ENCODE data around the gene UTS2R.
"Not testable (repeated sequence)": the region's sequence is repeated elsewhere in the genome, so short reads cannot be mapped to it uniquely, and the experiment has no call there.

UTS2R gene

GRCh38 chr17:82376042-82376730 is 4.6 kb downstream of the UTS2R start:
- DNase-seq: no peak

DNA sequence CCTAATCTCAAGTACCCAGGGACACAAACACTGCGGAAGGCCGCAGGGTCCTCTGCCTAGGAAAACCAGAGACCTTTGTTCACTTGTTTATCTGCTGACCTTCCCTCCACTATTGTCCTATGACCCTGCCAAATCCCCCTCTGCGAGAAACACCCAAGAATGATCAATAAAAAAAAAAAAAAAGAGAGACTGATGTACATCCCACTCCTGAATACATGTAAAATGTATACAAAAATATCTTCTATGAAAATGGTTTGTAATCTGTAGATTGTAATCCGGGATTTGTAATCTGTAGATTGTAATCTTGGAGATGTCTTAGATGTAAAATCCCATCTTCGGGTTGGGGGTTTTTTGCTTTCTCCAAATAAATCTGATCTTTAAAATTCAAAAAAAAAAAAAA is 5.7 kb downstream of the UTS2R start:
- not testable (repeated sequence) for DNase-seq

DNA sequence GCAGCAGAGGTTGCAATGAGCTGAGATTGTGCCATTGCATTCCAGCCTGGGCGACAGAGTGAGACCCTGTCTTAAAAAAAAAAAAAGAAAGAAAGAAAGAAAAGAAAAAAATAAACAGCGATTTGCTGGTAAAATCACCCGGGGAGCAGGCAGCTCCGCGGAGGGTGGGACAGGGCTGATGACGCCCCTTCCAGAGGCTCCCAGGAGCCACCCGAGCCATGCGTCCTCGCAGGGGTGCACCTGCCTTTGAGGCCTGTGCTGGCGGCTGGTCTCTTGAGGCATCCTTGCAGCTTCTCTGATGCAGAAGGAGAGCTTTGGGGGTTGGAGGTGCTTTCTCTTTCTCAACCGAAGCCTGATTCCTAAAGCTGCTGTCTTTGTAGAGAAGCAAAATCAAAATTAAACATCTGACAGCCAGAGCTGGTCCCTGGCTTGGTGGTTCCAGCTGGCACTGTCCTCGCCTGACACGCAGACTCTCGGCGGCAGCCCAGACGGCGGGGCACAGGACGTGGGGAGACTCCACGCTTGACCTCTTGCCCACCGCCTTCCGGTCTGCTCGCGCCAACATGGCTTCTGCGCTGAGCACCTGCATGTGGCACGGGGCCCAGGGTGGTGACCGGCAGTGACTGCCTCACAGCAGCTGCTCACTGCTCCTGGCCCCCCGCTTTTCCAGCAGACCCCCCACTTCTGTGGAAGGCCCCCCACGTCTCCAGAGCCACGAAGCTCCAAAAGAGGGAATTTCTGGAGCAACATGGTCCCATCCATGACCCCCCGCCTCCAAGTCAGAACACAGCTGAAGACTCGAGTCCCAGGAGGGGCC is 6.6 kb downstream of the UTS2R start:
- DNase-seq: no peak

- DNase-seq: no peak
Observed at GRCh38 chr17:82378741-82379021, 7.1 kb downstream of the UTS2R start.

DNA sequence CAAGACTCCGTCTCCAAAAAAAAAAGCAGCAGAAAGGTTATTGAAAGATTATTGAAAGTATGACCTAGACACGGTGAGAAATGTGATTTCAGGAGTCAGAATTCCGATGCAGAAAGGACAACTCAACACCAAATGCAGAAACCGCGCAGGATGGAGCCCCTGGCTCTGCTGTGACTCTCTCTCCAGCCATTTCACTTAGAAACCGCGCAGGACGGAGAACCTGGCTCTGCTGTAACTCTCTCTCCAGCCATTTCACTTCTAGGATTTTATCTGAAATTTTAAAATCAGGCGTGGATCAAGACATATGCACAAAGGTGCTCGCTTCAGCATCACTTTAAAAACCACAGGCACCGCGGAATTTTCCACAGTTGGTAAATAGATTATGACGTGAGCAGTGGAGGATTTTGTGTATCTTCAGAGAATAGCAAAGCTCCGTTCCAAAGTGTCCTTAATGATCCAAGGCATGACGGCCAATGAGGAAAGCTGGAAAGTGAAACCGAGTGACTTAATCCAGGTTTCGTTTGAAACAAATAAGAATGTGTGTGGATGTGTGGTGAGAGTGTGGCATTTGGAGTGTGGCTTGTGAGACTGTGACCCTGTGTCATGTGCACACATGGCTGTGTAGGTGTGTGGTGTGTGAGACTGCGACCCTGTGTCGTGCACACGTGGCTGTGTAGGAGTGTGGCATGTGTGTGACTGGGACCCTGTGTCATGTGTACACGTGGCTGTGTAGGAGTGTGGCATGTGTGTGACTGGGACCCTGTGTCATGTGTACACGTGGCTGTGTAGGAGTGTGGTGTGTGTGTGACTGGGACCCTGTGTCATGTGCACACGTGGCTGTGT is 9.5 kb downstream of the UTS2R start:
- no peak for DNase-seq

- not testable (repeated sequence) for DNase-seq
Observed at GRCh38 chr17:82381703-82382009, 10.1 kb downstream of the UTS2R start.

GRCh38 chr17:82382220-82382932 is 10.8 kb downstream of the UTS2R start:
- not testable (repeated sequence) for DNase-seq

GRCh38 chr17:82382933-82383255 is 11.3 kb downstream of the UTS2R start:
- DNase-seq: no peak

GRCh38 chr17:82383411-82383810 is 11.8 kb downstream of the UTS2R start:
- no peak for DNase-seq

DNA sequence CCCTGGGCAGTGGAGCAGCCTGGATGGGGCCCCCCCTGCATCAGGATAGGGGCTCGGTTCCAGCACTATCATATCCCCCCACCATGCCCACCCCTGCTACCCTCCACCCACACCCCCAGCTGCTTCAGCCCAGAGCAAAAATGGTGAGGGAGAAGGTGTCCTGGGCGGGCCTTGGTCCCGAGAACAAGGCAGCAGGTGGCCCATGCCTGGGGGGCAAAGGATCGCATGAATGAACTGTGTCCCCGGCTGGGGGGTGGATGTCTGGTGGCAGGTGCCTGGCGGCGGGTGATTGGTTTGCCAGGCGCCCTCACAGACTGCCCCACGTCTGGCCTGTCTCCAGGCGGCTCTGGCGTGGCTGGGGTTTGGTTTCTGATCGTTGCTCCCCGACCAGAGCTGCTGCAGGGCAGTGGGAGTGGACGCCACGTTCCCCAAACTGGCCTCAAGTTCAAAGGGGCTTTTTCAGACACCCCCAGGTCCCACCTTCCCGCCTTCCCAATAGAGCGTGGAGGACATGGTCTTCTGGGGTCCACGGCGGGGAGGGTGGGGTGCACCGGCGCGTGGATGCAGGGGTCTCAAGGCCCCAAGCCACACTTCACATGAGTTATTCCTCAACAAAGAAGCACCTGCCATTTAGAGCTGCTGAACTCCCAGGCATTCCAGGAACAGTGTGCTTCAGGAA is 12.6 kb downstream of the UTS2R start:
- DNase-seq: no peak

- DNase-seq: no peak
Observed at GRCh38 chr17:82384730-82385481, 13.3 kb downstream of the UTS2R start.

DNA sequence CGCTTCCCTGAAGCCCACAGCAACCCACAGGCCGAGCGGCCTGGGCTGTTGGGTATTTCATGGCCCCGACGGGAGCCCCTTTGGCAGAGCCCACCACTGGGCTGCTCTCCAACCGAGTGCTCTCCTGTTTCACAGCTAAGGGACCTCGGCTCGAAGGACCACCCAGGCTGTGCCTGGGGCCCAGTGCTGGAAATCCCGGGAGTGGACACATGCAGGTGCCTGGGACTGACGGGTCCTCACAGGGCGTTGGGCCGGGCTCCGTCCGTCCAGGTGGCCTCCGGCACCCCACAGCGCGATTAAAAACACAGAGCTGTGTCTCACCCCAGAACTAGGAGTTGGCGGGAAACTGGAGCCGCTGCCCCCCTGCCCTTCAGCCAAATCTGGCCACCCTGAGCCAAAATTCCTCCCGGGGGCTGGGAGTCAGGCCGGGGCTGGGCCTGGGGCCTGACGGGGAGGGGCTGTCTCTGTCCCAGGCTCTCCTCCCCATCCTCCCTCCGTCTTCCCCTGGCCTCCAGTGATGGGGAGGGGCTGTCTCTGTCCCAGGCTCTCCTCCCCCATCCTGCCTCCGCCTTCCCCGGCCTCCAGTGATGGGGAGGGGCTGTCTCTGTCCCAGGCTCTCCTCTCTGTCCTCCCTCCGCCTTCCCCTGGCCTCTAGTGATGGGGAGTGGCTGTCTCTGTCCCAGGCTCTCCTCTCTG is 14.1 kb downstream of the UTS2R start:
- no peak for DNase-seq

- no peak for DNase-seq
Observed at GRCh38 chr17:82386255-82386831, 14.8 kb downstream of the UTS2R start.

GRCh38 chr17:82386881-82387704 is 15.5 kb downstream of the UTS2R start:
- no peak for DNase-seq

DNA sequence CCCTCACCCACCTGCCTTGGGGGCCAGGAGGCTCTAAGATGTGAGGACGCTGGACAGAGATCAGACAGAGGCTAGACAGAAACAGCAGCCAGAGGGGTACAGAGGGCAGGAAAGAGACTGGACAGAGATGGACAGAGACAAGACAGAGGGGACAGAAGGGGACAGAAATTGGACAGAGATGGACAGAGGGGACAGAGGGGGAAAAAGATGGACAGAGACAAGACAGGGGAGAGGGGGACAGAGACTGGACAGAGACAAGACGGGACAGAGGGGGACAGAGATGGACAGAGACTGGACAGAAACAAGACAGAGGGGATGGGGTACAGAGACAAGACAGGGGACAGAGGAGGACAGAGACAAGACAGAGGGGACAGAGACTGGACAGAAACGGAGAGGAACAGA is 16.1 kb downstream of the UTS2R start:
- DNase-seq: no peak

DNA sequence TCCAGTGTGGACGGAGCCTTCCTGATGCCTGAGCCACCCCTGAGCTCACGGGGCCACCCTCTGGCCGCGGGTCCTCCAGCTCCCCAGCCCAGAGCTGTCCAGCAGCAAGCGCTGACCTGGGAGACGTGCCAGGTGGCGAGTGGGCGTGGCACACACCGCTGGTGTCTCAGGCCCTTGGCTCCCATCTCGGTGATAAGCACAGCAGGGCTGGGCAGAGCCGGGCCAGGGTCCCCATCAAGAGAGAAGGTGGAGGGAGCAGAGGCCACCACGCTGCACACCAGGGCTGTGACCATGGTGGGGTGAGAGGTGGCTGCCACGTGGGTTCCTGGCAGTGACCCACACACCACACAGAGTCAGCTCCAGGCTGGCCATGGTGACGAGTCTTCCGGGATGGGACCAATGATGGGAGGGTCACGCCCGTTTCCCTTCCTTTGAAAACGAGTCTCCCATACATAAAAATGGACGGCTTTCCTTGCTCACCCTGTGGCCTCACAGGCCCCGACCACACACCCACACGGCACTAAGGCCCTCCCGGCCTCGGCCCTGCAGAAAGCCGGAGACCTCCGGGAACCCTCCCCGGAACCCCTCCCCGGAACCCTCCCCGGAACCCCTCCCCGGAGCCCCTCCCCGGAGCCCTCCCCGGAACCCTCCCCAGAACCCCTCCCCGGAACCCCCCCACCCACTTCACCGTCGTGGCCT is 16.8 kb downstream of the UTS2R start:
- DNase-seq: no peak

DNA sequence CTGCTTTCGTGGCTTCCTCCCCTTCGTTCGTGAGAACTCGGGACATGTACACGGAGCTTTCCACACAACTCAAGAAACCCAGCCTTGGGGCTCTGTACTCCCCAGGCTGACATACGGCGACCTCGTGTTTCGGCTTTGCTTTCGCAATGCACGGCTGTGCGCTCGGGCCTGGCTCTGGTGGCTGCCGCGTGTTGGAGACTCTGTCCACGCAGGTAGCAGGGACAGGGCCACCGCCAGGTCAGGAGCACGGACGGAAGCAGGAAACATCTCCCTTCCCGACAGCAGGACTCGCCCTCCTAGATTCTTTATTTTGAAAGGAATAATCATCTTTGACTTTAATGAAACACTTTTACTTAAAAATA is 17.3 kb downstream of the UTS2R start:
- DNase-seq: no peak

DNA sequence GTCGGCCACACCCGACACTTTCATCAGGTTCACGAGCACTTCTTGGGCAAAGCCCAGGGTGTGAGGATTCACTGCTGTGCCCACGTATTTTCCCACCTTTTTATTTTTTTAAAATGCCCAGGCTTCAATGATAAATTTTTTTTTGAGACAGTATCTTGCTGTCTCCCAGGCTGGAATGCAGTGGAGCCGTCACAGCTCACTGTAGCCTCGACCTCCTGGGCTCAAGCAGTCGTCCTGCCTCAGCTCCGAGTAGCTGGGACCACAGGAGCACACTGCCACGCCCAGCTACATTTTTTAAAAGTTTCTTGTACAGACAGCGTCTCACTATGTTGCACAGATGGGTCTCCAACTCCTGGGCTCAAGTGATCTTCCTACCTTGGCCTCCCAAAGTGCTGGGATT is 17.8 kb downstream of the UTS2R start:
- no peak for DNase-seq

DNA sequence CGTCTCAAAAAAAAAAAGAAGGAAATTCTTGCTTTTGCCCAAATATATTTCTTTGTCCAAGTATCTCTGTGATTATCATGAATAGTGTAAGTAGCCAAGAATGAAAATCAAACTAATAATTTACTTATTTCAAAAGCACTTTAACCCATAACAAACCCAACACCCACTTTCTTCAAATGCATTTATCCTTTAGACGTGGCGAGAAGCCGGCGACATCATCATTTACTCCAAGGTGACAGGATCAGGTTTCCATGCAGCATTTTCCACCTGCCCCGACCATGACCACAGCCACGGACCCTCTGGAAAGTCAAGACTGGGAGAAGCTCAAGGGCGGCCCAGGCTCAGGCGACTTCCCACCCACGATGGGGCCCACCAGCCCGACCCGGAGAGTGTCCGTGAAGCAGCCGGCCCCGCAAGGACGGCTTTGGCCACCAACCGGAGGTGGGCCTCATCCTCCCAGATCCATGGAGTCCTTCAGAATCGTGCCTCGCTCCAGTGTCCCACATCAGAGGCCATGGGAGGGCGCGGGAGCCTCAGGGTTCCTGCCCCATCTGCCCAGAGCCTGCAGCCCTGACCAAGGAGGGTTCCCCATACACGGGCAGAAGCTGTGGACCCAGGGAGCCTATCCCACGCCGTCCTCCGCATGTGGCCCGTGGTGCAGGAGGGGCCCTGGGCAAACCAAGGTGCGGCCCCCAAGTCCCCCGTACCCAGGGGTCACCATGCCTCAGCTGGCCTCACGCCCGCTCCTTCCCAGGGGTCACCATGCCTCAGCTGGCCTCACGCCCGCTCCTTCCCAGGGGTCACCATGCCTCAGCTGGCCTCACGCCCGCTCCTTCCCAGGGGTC is 18.7 kb downstream of the UTS2R start:
- DNase-seq: no peak
